ENCODE measurements around the gene SH2D4B. TPM values are rescaled to one million over a fixed set of nuclear protein-coding genes. Genes with fewer than 3 reads are reported as not detected.

Gene SH2D4B
- total RNA-seq, 3 donors from 2014 or later (not counting 1 experiment from before 2014, with no cell fraction given) = 0.19 to 0.30 (median 0.27) TPM

DNA sequence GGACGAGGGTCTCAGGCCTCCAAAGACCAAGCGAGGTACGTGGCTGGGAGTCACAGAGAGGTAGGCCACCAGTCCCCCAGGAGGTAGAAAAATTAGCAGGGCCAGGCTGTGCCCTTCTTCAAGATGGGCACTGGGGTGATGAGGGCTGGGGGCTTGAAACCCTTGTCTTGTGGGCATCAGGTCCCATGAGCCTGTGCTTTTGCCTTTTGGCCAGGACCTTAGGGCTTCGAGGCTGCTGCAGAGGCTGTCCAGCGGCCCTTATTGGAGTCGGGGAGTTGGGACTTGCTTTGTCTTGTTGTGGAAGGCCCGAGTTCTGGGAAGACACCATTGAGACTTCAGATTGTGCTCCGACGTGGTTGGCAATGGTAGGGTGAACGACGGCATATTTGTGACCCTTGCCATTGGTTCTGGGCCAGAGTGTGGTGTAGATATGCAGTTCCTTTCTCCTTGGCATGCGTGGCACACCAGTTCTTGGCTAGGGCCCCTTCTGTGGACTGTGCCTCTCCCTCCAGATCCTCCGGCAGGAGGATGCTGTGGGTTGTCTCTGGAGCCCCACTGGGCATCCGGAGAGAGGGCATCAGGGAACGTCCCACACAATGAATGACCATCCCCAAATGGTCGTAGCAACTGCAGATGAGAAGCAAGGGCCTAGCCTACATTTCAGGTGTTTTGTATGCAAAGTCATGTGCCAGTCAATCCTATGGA is 931 bp downstream of the SH2D4B start:
- TF ChIP-seq, protein P1, sequence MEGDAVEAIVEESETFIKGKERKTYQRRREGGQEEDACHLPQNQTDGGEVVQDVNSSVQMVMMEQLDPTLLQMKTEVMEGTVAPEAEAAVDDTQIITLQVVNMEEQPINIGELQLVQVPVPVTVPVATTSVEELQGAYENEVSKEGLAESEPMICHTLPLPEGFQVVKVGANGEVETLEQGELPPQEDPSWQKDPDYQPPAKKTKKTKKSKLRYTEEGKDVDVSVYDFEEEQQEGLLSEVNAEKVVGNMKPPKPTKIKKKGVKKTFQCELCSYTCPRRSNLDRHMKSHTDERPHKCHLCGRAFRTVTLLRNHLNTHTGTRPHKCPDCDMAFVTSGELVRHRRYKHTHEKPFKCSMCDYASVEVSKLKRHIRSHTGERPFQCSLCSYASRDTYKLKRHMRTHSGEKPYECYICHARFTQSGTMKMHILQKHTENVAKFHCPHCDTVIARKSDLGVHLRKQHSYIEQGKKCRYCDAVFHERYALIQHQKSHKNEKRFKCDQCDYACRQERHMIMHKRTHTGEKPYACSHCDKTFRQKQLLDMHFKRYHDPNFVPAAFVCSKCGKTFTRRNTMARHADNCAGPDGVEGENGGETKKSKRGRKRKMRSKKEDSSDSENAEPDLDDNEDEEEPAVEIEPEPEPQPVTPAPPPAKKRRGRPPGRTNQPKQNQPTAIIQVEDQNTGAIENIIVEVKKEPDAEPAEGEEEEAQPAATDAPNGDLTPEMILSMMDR (IDR thresholded peaks at IDR 0.05) = no peak
- ATAC-seq (no peak), DNase-seq (no peak)
- Histone ChIP-seq H3K27me3 (ENCODE audit: control insufficient read depth, insufficient read depth, low read length) (no peaks in the 10 kb centered on the region), H3K27ac (ENCODE audit: low read length) (no peak overlapping the region), H3K9me3 (ENCODE audit: control insufficient read depth, insufficient read depth, low read length) (no peaks in the 10 kb centered on the region), H3K36me3 (ENCODE audit: control insufficient read depth, insufficient read depth, low read length) (no peaks in the 10 kb centered on the region), H3K4me1 (ENCODE audit: control insufficient read depth, insufficient read depth, low read length) (peaks cover 18% of the 10 kb centered on the region), H3K4me3 (ENCODE audit: low read length) (no peak overlapping the region)
- Mint-ChIP-seq H3K4me1 (peaks cover 8 to 13% of the 10 kb centered on the region in 2 donors), H3K27ac (no peak overlapping the region), H3K4me3 (no peak overlapping the region), H3K27me3 (ENCODE audit: low read depth in 2 of 2) (no peaks in the 10 kb centered on the region), H3K9me3 (no peaks in the 10 kb centered on the region), H3K36me3 (no peaks in the 10 kb centered on the region)
- WGBS (ENCODE audit: insufficient coverage) = 96% methylated on average over 16 of the region's 16 CpGs
- intact Hi-C loops (cut with micrococcal nuclease) = no loop called here

DNA sequence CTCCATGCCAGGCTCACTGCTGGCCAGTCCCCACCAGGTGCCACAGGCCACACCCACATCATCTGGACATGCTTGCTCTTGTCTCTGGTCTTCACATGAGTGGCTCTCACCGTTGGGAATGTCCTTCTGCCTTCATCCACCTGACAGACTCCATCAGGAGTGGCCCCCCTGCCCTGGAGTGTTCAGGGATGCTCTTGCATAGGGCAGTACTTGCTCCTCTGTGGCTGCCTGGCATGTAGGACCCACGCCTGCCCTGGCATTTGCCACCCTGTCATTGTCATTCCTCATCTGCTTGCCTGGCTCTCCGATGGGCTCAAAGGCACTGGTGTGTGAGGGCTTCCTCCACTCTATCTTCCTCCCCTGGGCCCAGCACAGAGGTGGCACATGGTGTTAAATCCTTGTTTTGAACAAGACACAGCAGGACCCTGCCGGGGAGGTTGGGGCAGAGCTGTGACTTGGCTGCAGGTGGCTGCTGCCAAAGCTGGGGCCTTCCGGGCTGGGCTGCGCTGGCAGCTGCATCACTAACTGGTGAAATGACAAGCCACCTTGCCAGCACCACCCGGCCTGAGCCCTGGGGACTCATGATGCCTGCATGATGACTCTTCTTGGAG is 1.8 kb downstream of the SH2D4B start:
- no peaks in the 10 kb centered on the region for H3K9me3 Mint-ChIP-seq
- H3K4me1 Mint-ChIP-seq = peaks cover 8 to 13% of the 10 kb centered on the region in 2 donors
- WGBS (ENCODE audit: insufficient coverage) = 66% methylated on average over 7 of the region's 7 CpGs
- H3K27ac ChIP-seq (ENCODE audit: low read length) = no peak overlapping the region
- TF ChIP-seq, protein P1 (IDR thresholded peaks at IDR 0.05) = no peak
- no peak for DNase-seq
- H3K4me3 Mint-ChIP-seq = no peak overlapping the region
- no peak overlapping the region for H3K4me3 ChIP-seq (ENCODE audit: low read length)
- H3K36me3 ChIP-seq (ENCODE audit: control insufficient read depth, insufficient read depth, low read length) = no peaks in the 10 kb centered on the region
- H3K27me3 ChIP-seq (ENCODE audit: control insufficient read depth, insufficient read depth, low read length) = no peaks in the 10 kb centered on the region
- H3K27ac Mint-ChIP-seq = no peak overlapping the region
- H3K4me1 ChIP-seq (ENCODE audit: control insufficient read depth, insufficient read depth, low read length) = peaks cover 18% of the 10 kb centered on the region
- intact Hi-C loops (cut with micrococcal nuclease) = no loop called here
- no peak for ATAC-seq
- no peaks in the 10 kb centered on the region for H3K36me3 Mint-ChIP-seq
- no peaks in the 10 kb centered on the region for H3K9me3 ChIP-seq (ENCODE audit: control insufficient read depth, insufficient read depth, low read length)
- H3K27me3 Mint-ChIP-seq (ENCODE audit: low read depth in 2 of 2) = no peaks in the 10 kb centered on the region

DNA sequence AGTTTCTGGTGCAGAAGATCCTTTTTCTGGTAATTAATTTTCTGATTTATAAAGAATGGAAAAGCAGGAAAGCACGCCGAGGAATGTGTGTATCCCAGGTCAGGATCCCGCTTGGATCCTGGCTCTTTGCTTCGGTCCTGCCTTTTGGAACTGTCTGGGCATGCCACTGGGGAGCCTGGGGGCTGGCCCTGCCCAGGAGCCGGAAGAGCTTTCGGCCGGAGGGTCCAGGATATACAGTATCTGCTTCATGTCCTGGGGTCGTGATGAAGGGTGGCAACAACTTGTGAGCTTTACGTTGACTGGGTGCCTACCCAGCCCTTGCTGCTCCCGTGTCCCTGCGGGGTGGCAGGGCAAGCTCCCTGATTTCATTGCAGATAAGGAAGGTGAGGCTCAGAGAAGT is 2.4 kb downstream of the SH2D4B start:
- Mint-ChIP-seq H3K27ac (no peak overlapping the region), H3K9me3 (no peaks in the 10 kb centered on the region), H3K4me1 (peaks cover 8 to 13% of the 10 kb centered on the region in 2 donors), H3K27me3 (ENCODE audit: low read depth in 2 of 2) (peaks cover 0 to 3% of the 10 kb centered on the region in 2 donors), H3K4me3 (no peak overlapping the region), H3K36me3 (no peaks in the 10 kb centered on the region)
- WGBS (ENCODE audit: insufficient coverage) = 94% methylated on average over 11 of the region's 11 CpGs
- TF ChIP-seq, protein P1 (IDR thresholded peaks at IDR 0.05) = no peak
- H3K27me3 ChIP-seq (ENCODE audit: control insufficient read depth, insufficient read depth, low read length) = no peaks in the 10 kb centered on the region
- no peaks in the 10 kb centered on the region for H3K36me3 ChIP-seq (ENCODE audit: control insufficient read depth, insufficient read depth, low read length)
- H3K9me3 ChIP-seq (ENCODE audit: control insufficient read depth, insufficient read depth, low read length) = no peaks in the 10 kb centered on the region
- ATAC-seq (no peak), DNase-seq (no peak)
- H3K4me1 ChIP-seq (ENCODE audit: control insufficient read depth, insufficient read depth, low read length) = peaks cover 18% of the 10 kb centered on the region
- no peak overlapping the region for H3K4me3 ChIP-seq (ENCODE audit: low read length)
- no peak overlapping the region for H3K27ac ChIP-seq (ENCODE audit: low read length)
- intact Hi-C loops (cut with micrococcal nuclease) = no loop called here
